Muscle of arm (tissue), 14 donors: ENCODE measurements around the gene DHRS1. TPM values are rescaled to one million over a fixed set of nuclear protein-coding genes. Genes with fewer than 3 reads are reported as not detected.

ENCODE experiments used
- DNase-seq: peaks from one replicate; pipeline ENCODE4 v3.0.0-alpha.2; 2013
- long read RNA-seq, 11 donors: transcript quantifications; one replicate each; lab custom pipeline, GENCODE V29; 2026
- polyA plus RNA-seq, 12 donors: library from polyadenylated mRNA; unstranded; fragments of 120-200 nt; gene quantifications; one replicate each; pipeline ENCODE4 v1.2.1, GENCODE V29; 2013; ENCODE audit not compliant: insufficient read length in 12 of 12

The DHRS1 gene
- 10 to 100 TPM in 10 of 12 donors, 1 to 10 TPM in 1, not detected in 1; 9.8 to 25.1 (median 16.9) TPM for polyA plus RNA-seq
- long read RNA-seq, donor 1, transcript DHRS1-205 (1 exons, 528 nt), result minor isoform, 17 of 48 reads
- long read RNA-seq, donor 1, transcript DHRS1-201 (9 exons, 1,480 nt), result major isoform, 20 of 48 reads
- long read RNA-seq, donor 1, partial matches to known transcripts, result 7 of 48 reads
- long read RNA-seq, donor 1, other reads (novel, unspliced or antisense), result 0 of 48 reads
- long read RNA-seq, donor 2, partial matches to known transcripts, result 0 of 7 reads
- long read RNA-seq, donor 2, other reads (novel, unspliced or antisense), result 0 of 7 reads
- long read RNA-seq, donor 3, partial matches to known transcripts, result 0 of 6 reads
- long read RNA-seq, donor 3, other reads (novel, unspliced or antisense), result 0 of 6 reads
- long read RNA-seq, donor 4, partial matches to known transcripts, result 0 of 5 reads
- long read RNA-seq, donor 4, other reads (novel, unspliced or antisense), result 0 of 5 reads
- long read RNA-seq, donor 5, partial matches to known transcripts, result 0 of 23 reads
- long read RNA-seq, donor 5, other reads (novel, unspliced or antisense), result 14 of 23 reads
- long read RNA-seq, donor 6, partial matches to known transcripts, result 0 of 8 reads
- long read RNA-seq, donor 6, other reads (novel, unspliced or antisense), result 0 of 8 reads
- long read RNA-seq, donor 7, transcript DHRS1-205 (1 exons, 528 nt), result major isoform, 5 of 9 reads
- long read RNA-seq, donor 7, partial matches to known transcripts, result 0 of 9 reads
- long read RNA-seq, donor 7, other reads (novel, unspliced or antisense), result 0 of 9 reads
- long read RNA-seq, donor 8, partial matches to known transcripts, result 0 of 5 reads
- long read RNA-seq, donor 8, other reads (novel, unspliced or antisense), result 0 of 5 reads
- long read RNA-seq, donor 9, partial matches to known transcripts, result 0 of 5 reads
- long read RNA-seq, donor 9, other reads (novel, unspliced or antisense), result 0 of 5 reads
- long read RNA-seq, donor 10, partial matches to known transcripts, result 0 of 8 reads
- long read RNA-seq, donor 10, other reads (novel, unspliced or antisense), result 0 of 8 reads
- long read RNA-seq, donor 11, transcript DHRS1-201 (9 exons, 1,480 nt), result major isoform, 8 of 13 reads
- long read RNA-seq, donor 11, partial matches to known transcripts, result 0 of 13 reads
- long read RNA-seq, donor 11, other reads (novel, unspliced or antisense), result 0 of 13 reads

DNA sequence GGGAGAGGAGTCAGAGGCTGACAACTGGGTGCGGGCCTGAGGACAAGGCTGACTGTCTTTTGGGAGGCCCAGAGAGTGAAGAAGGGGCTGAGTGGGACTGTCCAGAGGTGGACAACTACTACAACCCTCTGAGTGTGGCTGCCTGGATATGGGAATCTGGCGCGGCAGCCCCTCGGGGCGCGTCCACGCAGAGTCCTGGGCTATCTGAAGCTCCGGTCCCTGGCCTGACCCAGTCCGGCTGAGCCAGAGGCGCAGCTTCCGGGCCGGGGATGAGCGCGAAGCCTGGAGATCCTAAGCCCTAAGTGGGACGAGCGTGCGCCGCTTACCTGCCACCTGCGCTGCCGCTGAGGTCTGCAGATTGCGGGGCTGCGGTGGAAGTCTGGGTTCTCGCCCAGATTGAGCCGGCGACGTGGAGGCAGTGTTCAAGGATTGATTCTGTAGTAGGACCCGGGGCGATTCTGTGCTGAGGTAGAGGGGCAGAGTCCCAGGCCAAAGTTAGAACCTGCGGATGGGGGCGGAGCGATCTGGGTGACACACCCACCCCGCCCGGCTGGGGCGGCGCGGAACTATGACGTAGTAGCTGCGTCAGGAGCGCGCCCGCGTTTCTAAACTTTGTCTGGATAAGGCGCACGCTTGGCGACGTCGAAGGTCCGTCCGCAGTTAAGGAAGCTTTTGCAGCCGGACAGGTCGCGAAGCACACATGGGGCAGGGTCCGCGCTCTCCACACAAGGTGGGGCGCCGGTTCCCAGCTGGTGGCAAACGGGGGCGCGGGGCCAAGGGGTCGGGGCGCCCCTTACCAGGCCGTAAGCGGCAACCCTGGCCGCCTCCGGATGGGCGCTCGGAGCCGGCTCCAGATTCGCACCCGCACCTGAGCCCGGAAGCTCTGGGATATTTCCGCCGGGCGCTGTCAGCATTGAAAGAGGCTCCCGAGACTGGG lies at the start of gene DHRS1, which contains the start of gene NOP9:
Gene DHRS1, minus strand, starts transcription at position 526 of the 937 bp plus-strand sequence. CDS start 674 bp downstream, outside the sequence.
Gene NOP9, plus strand, starts transcription at position 596 of the 937 bp plus-strand sequence. Its CDS starts 105 bp downstream, at position 701.
- peak; percentile 93 for DNase-seq

DNA sequence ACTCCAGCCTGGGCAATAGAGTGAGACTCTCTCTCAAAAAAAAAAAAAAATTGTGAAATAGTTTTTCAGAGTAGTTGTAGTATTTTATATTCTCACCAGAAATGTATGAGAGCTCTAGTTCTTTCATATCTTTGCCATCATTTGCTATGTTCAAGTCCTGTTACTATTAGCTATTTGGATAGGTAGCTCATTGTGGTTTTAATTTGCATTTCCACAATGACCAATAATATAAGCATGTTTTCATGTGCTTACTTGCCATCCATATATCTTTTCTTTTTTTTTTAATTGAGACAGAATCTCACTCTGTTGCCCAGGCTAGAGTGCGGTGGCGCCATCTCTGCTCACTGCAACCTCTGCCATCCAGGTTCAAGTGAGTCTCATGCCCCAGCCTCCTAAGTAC lies 48.6 kb upstream of the DHRS1 start:
- no peak for DNase-seq

DNA sequence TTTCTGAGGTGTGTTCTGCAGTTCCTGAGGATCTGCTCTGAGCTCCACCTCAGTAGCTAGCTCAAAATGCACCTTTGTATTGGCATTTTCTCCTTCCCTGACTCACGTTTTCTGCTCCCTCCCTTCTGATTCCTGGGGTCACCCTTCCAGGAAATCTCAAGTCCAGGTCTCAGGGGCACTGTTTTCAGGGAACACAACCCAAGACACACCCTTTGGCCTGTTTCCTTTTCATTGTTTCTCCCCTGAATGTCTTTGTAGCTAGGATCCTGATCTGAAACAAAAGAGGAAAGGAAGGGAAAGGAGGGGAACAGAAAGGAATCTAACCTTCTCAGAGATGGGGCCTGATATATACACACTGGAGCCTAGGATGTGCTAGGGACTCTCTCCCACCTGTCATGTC lies 47.6 kb upstream of the DHRS1 start:
- no peak for DNase-seq

DNA sequence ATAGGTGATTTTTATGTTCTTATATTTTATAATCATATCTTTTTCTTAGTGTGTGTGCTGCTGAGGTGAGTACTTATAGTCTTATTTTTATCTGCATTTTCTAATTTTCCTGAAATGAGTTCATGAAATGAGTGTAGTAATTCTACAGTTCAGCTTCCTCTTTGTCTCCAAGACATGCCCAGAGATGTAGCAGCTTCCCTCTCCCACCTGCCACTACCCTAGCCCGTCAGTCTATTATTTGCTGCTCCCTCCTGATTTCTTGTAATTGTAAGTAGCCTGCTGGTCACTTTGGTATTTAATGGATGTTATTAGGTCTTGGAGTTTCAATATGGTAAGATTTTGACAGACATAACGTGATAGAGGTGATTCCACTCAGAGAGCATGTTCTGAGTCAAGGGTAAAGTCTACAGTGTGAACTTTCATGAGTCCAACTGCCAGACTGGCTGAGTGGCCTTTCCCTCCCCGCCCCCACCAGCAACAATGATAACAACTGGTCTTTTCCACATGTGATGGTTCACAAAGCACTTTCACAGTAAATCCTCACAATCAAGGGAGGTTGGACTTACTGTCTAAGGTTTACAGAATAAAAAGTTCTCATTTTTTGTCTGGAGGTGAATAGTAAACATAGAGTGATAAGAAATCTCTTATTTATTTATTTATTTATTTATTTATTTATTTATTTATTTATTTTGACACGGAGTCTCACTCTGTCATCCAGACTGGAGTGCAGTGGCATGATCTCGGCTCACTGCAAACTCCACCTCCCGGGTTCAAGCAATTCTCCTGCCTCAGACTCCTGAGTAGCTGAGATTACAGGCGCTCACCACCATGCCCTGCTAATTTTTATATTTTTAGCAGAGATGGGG lies 44.4 kb upstream of the DHRS1 start:
- DNase-seq, result no peak

DNA sequence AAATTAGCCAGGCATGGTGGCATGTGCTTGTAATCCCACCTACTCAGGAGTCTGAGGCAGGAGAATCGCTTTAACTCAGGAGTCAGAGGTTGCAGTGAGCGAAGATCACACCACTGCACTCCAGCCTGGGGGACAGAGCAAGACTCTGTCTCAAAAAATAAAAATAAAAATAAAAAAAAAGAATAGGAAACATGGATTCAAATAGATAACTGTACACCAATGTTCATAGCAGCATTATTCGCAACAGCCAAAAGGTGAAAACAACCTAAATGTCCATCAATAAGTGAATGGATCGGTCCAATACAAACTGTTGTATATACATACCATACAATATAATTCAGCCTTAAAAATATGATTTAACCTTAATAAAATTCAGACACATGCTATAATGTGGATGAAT lies 43.3 kb upstream of the DHRS1 start:
- DNase-seq, result no peak

DNA sequence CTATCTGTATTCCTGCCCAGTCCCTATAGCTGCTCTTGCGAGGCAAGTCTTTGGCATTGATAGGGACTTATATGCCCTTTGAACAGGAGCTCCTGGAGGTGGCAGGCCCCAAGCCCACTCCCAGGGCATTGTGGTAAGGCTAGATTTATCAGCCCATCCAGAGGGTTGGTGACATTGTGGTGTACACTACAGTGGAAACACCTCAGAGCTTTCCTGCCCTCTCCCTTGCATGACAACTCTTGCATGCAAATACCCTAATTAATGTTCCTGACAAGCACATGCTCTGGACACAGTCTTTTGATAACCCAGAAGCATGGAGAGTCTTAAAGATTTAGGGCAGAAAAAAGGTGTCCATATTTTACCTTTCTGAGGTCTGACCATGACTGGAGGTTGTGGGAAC lies 41.0 kb upstream of the DHRS1 start:
- DNase-seq, result no peak

DNA sequence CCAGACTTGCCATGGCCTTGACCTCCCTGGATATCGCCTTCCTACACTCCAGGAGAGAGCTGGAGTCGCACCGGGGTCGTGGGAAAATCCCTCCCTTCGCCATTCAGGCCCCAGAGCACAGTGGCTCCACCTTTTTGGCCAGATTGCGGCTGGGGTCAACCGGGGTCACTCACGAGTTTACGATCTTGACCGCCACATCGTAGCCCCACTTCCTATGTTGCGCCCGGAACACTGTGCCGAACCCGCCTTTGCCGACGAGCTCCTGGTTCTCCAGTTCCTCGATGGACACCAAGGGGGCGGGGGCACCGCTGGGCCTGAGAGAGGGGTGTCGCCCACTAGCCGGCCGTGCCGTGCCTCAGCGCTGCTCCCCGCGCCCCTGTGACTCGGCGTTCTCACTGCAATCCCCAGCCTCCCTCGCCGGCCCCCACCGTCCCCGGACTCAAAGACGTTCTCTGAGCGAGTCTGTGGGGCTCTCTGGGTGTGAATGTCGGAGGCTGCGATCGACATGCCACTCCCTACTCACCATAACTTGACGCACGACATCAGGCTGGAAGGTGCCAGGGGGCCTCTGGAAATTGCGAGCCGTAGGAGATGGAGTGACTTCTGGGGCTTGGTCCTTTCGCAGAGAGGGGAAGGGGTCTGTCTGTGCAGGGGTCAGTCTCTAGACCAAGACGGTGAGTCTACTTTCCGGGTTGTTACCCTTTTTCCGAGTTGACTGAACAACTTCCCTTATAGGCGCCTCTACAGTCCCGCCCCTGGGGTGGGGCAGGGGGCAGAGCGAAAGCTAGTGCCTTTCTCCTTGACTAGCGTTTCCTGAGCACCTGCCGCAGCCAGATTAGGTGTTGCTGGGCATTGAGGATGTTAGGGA lies 39.9 kb upstream of the DHRS1 start, which contains the start of gene RIPK3:
Gene RIPK3, minus strand, starts transcription at position 708 of the 868 bp plus-strand sequence. Its CDS starts 165 bp downstream, at position 543.
- DNase-seq, result no peak

DNA sequence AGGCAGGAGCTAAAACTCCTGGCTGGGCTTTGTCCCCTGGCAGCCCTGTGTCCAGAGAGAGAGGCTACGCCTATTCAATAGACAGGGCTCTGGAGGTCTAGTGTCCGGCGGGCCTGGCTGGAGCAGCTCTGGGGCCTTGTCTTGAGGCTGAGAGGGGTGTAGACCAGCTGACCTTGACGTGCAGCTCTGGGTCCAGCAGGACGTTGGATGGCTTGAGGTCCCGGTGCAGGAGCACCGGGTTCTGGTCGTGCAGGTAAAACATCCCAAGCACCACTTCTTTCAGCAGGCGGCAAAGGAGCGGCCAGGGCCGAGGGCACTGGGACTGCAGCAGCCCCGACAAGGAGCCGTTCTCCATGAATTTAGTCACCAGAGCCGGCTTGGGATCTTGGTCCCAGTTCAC lies 39.3 kb upstream of the DHRS1 start:
- DNase-seq, result no peak

DNA sequence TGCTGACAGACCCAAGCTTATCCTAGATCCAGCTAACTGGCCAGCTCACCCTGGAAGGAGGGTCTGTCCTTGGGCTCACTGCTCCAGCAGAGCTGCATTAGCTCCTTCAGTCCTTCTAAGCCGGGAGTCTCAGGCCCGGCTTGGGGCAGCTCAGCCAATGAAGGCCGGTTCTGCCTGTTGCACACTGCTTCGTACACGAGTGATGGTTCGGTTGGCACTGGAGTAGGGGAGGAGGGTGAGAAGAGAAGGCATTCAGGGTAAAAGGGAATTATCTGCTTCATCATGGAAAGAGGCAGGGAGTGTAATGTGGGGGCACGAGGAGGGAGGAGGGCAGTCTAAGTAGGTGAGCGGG lies 38.2 kb upstream of the DHRS1 start:
- no peak for DNase-seq

DNA sequence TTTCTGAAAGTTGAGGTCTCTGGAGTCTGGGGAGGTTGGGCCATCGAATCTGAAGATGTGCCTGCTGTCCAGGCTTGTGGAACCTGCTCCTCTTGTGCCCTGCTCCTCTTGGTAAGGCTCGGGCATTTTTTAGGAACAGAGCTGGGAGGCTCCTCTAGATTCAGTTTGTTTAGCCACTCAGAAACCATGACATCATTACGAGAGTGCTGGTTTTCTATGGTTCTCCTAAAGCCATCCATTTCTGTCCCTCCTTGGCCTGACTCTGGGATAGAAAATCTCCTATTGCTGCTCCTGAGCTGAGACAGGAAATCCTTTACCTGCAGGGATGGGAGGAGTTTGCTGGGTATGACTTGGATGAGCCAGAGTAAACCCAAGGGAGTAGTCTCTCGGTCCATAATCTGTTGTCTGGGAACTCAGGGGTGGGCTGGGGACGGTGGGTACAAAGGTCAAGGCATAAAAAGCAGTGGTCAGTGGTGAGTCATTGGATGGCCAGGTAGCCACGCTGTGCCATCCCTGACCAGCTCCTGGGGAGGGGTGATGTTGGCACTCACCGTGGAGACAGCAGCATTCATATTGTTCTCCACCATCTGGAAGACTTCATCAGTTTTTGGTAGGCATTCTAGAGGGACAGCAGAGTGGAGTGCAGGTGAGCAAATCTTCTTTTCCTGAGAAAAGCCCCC lies 37.7 kb upstream of the DHRS1 start:
- DNase-seq, result no peak

DNA sequence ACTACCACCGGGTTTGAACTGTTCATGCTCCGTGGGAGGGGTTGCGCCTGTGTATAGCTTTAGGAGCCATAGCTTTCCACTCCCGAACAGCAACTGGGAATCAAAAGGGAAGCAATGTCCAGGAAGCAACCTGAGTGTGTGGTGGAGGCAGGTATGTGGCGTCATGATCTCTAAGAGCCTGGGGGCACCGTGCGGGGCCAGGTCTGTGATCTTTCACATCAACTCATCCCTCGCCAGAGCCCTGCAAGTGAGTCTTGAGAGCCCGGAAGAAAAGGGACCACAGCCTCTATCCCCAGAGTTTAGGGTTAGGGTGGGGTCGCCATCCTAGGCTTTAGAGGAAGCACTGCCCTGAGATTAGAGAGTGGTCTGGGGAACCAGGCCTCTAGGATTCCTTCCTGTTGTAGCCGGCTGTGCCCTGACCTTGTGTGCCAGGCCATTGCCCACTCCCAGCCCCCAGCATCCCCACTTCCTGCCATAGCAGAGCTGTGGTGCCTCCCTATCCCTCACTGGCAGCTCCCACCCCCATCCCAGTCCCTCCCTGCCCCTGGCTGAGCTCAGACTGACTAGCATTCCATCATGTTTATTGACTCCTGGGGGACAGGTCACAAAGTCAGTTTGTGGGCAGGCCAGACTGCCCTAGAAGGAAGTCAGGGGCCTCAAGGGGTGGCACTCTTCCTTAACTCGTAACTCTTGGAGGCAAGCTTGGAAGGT lies 36.0 kb upstream of the DHRS1 start:
- no peak for DNase-seq

DNA sequence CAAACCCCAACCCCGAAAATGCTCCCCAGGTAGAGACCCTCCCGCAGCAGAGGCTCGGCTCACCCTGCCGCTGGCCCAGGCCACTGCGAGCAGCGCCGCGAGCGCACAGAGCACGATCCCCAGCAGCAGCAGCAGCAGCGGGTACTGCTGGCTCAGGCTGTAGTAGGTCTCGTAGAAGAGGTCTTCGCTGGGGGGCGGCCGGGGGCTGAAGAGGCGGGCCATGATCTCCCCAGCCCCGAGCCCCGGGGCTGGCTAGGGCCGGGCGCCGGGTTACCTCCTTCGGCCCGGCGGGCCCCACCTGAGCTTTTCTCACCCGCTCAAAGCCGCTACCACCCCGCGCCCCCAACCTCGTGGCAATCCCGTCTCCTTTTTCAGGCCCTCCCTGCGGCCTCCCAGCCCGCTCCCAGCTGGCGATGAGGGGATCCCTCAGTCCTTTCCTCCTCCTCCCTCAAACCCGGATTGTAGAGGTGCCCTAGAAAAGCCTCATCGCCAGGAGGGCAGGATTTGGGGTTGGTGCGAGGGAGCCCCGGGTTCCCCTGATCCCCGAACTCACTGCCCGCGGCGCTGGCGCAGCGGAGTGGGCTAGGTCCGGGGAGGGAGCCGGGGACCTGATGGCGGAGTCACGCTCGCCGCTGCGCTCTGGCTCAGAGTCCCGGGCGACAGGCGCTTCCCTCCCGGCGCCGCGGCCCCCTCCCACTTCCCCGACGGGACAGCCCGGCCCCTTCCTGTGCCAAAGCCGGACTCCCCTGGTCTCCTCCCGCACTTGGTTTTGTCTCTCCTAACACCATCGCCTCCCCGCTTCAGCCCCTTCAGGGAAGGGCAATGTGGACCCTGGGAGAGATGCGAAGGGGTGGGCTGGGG lies 35.1 kb upstream of the DHRS1 start, which contains the start of gene ADCY4:
Gene ADCY4, minus strand, starts transcription at position 641 of the 861 bp plus-strand sequence. Its CDS starts 419 bp downstream, at position 222.
- no peak for DNase-seq

DNA sequence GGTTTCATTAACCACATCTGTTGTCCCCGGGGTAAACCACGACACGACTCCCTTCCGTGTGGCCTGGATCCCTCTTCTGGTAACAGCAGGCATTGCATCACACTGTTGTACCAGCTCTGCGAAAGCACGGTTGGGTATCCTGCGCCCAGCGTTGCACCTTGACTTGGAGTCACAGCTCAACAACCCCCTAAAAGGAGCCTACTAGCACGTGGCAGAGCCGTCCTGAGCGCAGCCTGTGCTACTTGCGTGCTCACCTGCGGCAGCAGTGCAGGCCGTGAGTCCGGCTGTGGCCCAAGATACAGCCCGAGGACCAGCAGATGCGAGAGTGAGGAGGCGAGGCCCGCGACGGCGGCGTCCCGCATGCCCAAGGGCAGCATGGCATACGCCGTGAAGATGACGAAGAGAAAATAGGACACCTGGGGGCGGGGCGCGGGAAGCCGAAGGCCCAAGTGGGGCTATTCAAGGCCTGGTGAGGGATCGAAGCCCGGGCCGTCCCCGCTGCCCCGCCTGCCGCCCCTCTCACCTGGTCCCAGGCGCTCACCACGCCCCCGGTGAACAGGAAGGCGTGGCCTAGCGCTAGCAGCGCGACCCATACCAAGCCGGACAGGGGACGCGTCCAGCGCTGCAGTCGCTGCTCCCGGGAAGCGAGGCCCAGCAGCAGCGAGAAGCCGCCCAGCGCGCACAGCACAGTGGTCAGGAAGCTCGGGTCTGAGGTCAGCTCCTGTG lies 32.9 kb upstream of the DHRS1 start:
- DNase-seq, result peak; percentile 64

DNA sequence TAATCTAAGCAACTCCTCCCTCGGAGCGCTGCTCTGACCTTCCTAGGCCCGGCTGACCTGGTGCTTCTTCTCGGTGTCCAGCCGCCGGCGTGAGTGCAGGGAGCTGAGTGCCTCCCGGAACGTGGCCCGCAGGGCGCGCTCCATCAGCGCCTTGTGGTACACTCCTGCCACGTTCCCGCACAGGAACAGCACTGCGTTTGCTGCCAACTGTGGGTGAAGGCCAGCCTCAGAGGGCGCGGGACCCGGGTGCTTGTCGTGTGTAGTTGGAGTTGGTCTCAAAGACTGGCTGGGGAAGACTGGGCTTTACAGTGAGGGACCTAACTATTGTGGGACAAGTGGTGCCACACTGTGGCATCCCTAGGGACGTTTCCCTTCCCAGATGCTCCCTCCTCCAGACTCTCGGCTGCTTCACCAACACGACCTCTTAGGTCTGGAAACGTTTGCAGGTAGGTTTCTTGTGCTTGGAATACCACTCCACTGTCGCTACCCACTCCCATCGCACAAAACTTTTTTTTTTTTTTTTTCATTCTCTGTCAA lies 32.2 kb upstream of the DHRS1 start:
- no peak for DNase-seq

DNA sequence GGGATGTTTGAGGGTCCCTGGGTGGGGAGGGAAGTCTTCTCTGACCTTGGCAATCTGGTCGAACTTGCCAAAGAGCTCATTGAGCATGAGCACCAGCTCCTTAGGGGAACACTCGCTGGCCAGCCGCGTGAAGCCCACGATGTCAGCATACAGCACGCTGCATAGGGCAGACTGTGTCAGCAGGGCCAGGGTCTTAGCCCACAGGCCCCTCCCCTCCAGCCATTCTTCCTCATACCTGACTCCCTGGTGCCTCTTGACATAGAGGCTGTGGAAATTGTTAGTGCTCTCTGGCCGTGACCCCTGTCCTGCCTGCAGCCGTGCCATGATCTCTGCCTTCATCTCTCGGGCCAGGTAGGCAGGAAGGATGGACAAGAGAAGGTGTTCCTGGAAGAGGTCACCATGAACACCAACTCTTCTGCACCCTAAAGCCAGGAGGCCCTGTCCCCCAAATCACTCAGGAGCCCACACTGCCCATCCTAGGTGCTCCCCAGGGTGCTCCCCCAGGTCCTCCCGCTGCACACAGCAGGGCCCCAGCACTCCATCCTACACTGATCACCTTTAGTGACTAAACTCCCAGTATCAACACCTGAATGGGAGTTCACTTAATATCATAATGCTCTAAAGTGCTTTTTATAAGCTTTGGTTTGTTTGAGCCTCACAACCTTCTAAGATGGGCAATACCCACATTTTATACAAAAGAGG lies 31.5 kb upstream of the DHRS1 start:
- no peak for DNase-seq
